Esophagus muscularis mucosa (tissue), 4 donors: ENCODE measurements around the gene SCN9A. TPM values are rescaled to one million over a fixed set of nuclear protein-coding genes. Genes with fewer than 3 reads are reported as not detected.

Experiments
- DNase-seq: peaks from one replicate; pipeline ENCODE4 v3.0.0-alpha.2; 2017; ENCODE audit errors: extremely low spot score
- H3K27ac ChIP-seq, 4 donors: fragments of 200-600 bp; sonication (generic); replicated peaks in 1 of 4; 1 replicate in 3 of 4; 2 replicates in 1 of 4; pipeline ENCODE4 v1.5.1; 2016 to 2019; ENCODE audit warnings: mild to moderate bottlenecking in 1 of 4
- H3K27me3 ChIP-seq, 4 donors: fragments of 200-600 bp; sonication (generic); one replicate each; pipeline versions ENCODE4 v1.5.1 to v1.6.0; 2016 to 2019
- H3K36me3 ChIP-seq, 4 donors: fragments of 200-600 bp; sonication (generic); one replicate each; pipeline ENCODE4 v1.5.1; 2016 to 2019
- H3K4me1 ChIP-seq, 4 donors: fragments of 200-600 bp; sonication (generic); one replicate each; pipeline ENCODE4 v1.5.1; 2016 to 2019
- H3K4me3 ChIP-seq, 4 donors: fragments of 200-600 bp; sonication (generic); 1 replicate in 2 of 4; 2 replicates in 2 of 4; pipeline ENCODE4 v1.5.1; 2016 to 2019; ENCODE audit warnings: mild to moderate bottlenecking in 4 of 4, moderate library complexity in 1 of 4
- H3K9me3 ChIP-seq, 4 donors: fragments of 200-600 bp; sonication (generic); 1 replicate in 3 of 4; 2 replicates in 1 of 4; pipeline ENCODE4 v1.5.1; 2016 to 2019
- CTCF ChIP-seq, 3 experiments: fragments of 200-600 bp in 2 of 3; fragments of 450-650 bp in 1 of 3; sonication (generic) in 2 of 3; IDR thresholded peaks; one replicate each; pipeline ENCODE4 v1.5.1; 2017 to 2019; ENCODE audit warnings: antibody characterized with exemption in 3 of 3, mild to moderate bottlenecking in 2 of 3, moderate library complexity in 1 of 3
- EP300 ChIP-seq: sonication (generic); formaldehyde crosslinking; IDR thresholded peaks from one replicate; pipeline ENCODE4 v1.6.1; 2017; ENCODE audit warnings: antibody characterized with exemption
- POLR2A ChIP-seq: fragments of 450-650 bp; IDR thresholded peaks from one replicate; pipeline ENCODE4 v1.6.1; 2017; ENCODE audit warnings: antibody characterized with exemption, moderate library complexity, mild to moderate bottlenecking, low read depth
- POLR2AphosphoS5 ChIP-seq, 2 donors: sonication (generic); formaldehyde crosslinking; IDR thresholded peaks; one replicate each; pipeline ENCODE4 v1.6.1; 2017; ENCODE audit warnings: antibody characterized with exemption in 2 of 2
- WGBS: methylation state at CpG from one replicate; pipeline ENCODE4 v1.1.5; 2018; 5-methylcytosine and 5-hydroxymethylcytosine counted together
- intact Hi-C: fragments of 100-400 bp; cut with DNase I; formaldehyde crosslinking; loops from one replicate; pipeline ENCODE4 v1.15.1; 2023
- total RNA-seq, 4 donors: library from RNA; depleted of rRNA; stranded (reverse); fragments of >200 nt; gene quantifications; one replicate each; pipeline versions ENCODE4 v1.1.0 to v1.2.1, GENCODE V29; 2016

SCN9A gene
- total RNA-seq, 4 donors from 2014 or later: 4.0 to 7.8 (median 5.2) TPM

DNA sequence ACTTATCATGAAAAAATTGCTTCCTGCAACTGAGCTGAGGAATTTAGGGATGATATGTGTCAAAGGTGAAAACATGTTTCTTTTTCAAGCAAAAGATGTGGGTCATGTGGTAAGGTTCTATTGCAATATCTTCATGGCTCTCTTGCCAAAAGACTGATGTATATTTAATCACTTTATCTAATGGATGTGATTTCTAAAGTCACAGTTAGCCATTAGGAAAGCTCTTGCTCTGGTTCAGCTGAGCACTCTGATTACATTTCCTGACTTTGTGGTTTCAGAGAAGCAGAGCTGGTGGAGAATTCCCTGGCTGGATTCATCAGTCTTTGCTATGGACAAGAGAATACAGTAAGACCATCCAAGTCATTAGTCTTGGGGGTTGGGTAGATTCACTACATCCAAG lies 24.4 kb downstream of the SCN9A start:
- intact Hi-C loops: no loop called here
- Histone ChIP-seq H3K4me3 (no peak overlapping the region), H3K36me3 (no peaks in the 10 kb centered on the region), H3K27ac (no peak overlapping the region), H3K9me3 (no peaks in the 10 kb centered on the region), H3K4me1 (no peaks in the 10 kb centered on the region), H3K27me3 (no peaks in the 10 kb centered on the region)
- TF ChIP-seq EP300 (no peak), CTCF (IDR thresholded peaks at IDR 0.05) (no peak), POLR2AphosphoS5 (IDR thresholded peaks at IDR 0.05) (no peak), POLR2A (no peak)
- DNase-seq: no peak

DNA sequence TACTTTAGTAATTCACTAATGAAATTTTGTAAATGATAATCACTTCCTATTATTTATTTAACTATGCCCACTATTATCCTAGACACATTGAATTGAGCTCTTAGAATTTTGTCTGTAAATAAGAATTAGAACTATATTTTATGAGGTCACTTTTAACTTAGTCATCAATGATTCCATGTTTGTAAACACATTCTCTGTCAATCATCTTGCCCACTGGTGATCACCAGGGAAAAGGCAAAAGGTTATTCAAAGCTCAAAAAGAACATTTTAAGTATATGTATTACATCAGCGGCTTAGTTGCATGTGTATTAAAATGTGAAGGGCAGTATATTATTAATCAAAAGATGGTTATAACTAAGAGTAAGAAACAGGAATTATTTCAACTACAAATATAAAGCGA lies 25.2 kb downstream of the SCN9A start:
- intact Hi-C loops: no loop called here
- Histone ChIP-seq H3K36me3 (no peaks in the 10 kb centered on the region), H3K9me3 (no peaks in the 10 kb centered on the region), H3K27me3 (no peaks in the 10 kb centered on the region), H3K4me1 (no peaks in the 10 kb centered on the region), H3K27ac (no peak overlapping the region), H3K4me3 (no peak overlapping the region)
- no peak for TF ChIP-seq EP300
- no peak for TF ChIP-seq POLR2AphosphoS5 (IDR thresholded peaks at IDR 0.05)
- TF ChIP-seq POLR2A: no peak
- no peak for TF ChIP-seq CTCF (IDR thresholded peaks at IDR 0.05)
- no peak for DNase-seq
- 93% methylated on average over 2 of the region's 2 CpGs for WGBS

DNA sequence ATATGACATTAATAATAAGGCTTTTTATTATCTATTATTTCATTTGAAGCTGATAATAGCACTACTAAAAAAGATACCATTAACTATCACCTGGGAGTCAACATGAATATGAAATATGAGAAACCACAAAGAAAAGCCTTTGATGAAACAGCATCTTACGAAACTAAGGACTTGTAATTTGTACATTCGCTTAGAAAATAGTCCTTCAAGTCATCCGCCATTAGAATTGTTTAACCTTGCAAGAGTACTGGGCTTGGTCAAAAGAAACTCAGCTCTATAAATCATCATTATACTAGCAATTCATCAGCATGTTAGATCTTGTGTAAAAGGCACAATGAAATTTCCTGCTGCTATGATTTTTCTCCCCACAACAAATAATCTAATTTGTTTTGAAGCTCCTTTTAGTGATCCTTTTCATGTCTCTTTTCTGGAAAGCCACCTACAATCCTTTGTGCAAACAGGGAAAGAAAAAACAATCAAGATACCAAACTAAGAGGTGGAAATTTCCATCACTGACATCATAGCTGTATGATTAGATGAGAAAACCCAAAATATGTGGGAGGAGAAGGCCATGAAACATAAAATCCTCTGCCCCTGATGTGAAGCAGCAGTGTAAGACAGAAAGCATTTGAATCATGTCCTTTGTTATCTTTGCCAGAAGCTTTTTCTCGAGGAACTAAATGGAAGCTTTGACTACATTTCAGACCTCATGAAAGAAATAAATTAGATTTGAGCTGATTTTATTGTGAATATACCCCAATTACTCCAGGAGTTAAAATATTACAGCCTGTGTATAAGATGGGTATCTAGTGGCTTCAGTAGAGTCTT lies 31.2 kb downstream of the SCN9A start:
- H3K27me3 ChIP-seq: no peaks in the 10 kb centered on the region
- no peaks in the 10 kb centered on the region for H3K36me3 ChIP-seq
- DNase-seq: no peak
- no peaks in the 10 kb centered on the region for H3K9me3 ChIP-seq
- TF ChIP-seq POLR2A: no peak
- TF ChIP-seq EP300: no peak
- TF ChIP-seq CTCF (IDR thresholded peaks at IDR 0.05): no peak
- TF ChIP-seq POLR2AphosphoS5 (IDR thresholded peaks at IDR 0.05): no peak
- H3K4me3 ChIP-seq: no peak overlapping the region
- no peak overlapping the region for H3K27ac ChIP-seq
- no peaks in the 10 kb centered on the region for H3K4me1 ChIP-seq
- WGBS: 78% methylated on average over 4 of the region's 4 CpGs
- intact Hi-C loops: no loop called here

DNA sequence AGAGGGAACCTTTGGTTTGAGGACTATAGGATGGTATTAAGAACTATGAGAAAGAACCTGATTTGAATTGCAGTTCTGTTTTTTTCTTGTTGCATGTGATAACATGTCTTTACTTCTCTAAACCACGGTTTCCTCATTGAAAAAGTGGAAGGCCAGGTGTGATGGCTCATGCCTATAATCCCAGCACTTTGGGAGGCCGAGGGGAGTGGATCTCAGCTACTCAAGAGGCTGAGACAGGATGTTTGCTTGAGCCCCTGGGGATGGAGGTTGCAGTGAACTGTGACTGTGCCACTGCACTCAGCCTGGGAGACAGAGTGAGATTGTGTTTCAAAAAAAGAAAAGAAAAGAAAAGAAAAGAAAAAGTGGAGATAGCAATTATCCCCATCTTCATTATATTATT lies 32.3 kb downstream of the SCN9A start:
- intact Hi-C loops: no loop called here
- H3K27ac ChIP-seq: no peak overlapping the region
- no peak for TF ChIP-seq POLR2AphosphoS5 (IDR thresholded peaks at IDR 0.05)
- no peak for TF ChIP-seq POLR2A
- TF ChIP-seq EP300: no peak
- no peak for TF ChIP-seq CTCF (IDR thresholded peaks at IDR 0.05)
- H3K4me3 ChIP-seq: no peak overlapping the region
- H3K27me3 ChIP-seq: no peaks in the 10 kb centered on the region
- no peak for DNase-seq
- WGBS: 18% methylated on average over 2 of the region's 2 CpGs
- no peaks in the 10 kb centered on the region for H3K4me1 ChIP-seq
- no peaks in the 10 kb centered on the region for H3K9me3 ChIP-seq
- no peaks in the 10 kb centered on the region for H3K36me3 ChIP-seq

DNA sequence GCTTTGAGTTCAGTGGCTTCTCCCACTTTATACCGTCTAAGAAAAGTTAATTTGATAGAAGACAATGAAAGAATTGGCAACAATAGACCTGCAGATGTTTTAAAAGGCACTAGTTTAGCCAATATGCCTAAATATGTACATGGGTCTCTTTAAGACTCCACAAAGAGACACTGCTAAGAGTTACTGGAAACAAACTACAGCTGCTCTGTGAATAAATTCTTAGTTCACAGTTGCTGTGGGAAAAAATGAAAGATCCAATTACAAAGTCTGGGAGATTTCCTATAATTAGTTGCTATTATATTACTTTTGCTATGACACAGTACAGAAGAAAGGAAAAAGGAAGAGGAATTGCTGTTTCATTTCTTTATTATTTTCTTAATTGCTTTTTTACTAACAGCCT lies 34.3 kb downstream of the SCN9A start:
- no peak for TF ChIP-seq CTCF (IDR thresholded peaks at IDR 0.05)
- TF ChIP-seq POLR2AphosphoS5 (IDR thresholded peaks at IDR 0.05): no peak
- TF ChIP-seq POLR2A: no peak
- TF ChIP-seq EP300: no peak
- Histone ChIP-seq H3K27ac (no peak overlapping the region), H3K9me3 (no peaks in the 10 kb centered on the region), H3K27me3 (no peaks in the 10 kb centered on the region), H3K4me3 (no peak overlapping the region), H3K36me3 (no peaks in the 10 kb centered on the region), H3K4me1 (no peaks in the 10 kb centered on the region)
- WGBS: 31% methylated on average over 1 of the region's 1 CpG
- DNase-seq: no peak
- intact Hi-C loops: no loop called here
